ENCODE data around the gene CTBS.

DNA sequence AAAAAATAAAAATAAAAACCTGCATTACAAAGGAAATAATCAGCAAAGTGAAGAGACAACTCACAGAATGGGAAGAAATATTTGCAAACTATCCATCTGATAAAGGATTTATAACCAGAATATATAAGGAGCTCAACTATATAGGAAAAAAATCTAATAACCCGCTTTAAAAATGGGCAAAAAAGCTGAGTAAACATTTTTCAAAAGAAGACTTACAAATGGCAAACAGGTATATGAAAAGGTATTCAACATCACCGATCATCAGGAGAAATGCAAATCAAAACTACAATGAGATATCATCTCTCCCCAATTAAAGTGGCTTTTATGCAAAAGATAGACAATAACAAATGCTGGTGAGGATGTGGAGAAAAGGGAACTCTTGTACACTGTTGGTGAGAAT, 64.1 kb downstream of the CTBS start:
- TF ChIP-seq, protein P1, sequence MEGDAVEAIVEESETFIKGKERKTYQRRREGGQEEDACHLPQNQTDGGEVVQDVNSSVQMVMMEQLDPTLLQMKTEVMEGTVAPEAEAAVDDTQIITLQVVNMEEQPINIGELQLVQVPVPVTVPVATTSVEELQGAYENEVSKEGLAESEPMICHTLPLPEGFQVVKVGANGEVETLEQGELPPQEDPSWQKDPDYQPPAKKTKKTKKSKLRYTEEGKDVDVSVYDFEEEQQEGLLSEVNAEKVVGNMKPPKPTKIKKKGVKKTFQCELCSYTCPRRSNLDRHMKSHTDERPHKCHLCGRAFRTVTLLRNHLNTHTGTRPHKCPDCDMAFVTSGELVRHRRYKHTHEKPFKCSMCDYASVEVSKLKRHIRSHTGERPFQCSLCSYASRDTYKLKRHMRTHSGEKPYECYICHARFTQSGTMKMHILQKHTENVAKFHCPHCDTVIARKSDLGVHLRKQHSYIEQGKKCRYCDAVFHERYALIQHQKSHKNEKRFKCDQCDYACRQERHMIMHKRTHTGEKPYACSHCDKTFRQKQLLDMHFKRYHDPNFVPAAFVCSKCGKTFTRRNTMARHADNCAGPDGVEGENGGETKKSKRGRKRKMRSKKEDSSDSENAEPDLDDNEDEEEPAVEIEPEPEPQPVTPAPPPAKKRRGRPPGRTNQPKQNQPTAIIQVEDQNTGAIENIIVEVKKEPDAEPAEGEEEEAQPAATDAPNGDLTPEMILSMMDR (IDR thresholded peaks at IDR 0.05; ENCODE audit: low read length), result no peak
- no peak for TF ChIP-seq EZH2 (IDR thresholded peaks at IDR 0.05; ENCODE audit: borderline replicate concordance, low read length)

All from OCI-LY1 (cell line).